Mesothelial cell of epicardium (in vitro differentiated cells): Measurements from ENCODE around the gene ADGRA3. TPM values are rescaled to one million over a fixed set of nuclear protein-coding genes. Genes with fewer than 3 reads are reported as not detected.

Source experiments
- DNase-seq, 2 experiments: peaks; one replicate each; pipeline ENCODE4 v3.0.0; 2021; ENCODE audit warnings: low spot score in 2 of 2; ENCODE audit not compliant: unreplicated experiment in 2 of 2
- H3K27ac Mint-ChIP-seq: 2 replicates; pipeline ENCODE4 v1.8.0; 2021; ENCODE audit warnings: mixed read lengths
- H3K27me3 Mint-ChIP-seq: 2 replicates; pipeline ENCODE4 v1.8.0; 2021; ENCODE audit warnings: low read depth, mixed read lengths
- H3K36me3 Mint-ChIP-seq: 2 replicates; pipeline ENCODE4 v1.8.0; 2021; ENCODE audit warnings: mixed read lengths
- H3K4me1 Mint-ChIP-seq: 2 replicates; pipeline ENCODE4 v1.8.0; 2021; ENCODE audit warnings: mixed read lengths
- H3K4me3 Mint-ChIP-seq: 2 replicates; pipeline ENCODE4 v1.8.0; 2021; ENCODE audit warnings: mild to moderate bottlenecking, moderate library complexity, mixed read lengths
- H3K9me3 Mint-ChIP-seq: 2 replicates; pipeline ENCODE4 v1.8.0; 2021; ENCODE audit warnings: mixed read lengths
- CTCF ChIP-seq: fragments of 200-600 bp; sonication (generic); IDR thresholded peaks from one replicate; pipeline ENCODE4 v1.5.0; 2021; ENCODE audit warnings: antibody characterized with exemption; ENCODE audit not compliant: unreplicated experiment
- total RNA-seq: library from RNA; stranded (reverse); gene quantifications from 3 replicates; pipeline ENCODE4 v1.2.1, GENCODE V29; 2021

The ADGRA3 gene
- total RNA-seq, 1 donor from 2014 or later, result 109 TPM

GRCh38 chr4:22356987-22357596 lies 158.8 kb downstream of the ADGRA3 start:
- no peak for DNase-seq
- H3K4me1 Mint-ChIP-seq, result no peaks in the 10 kb centered on the region
- no peak overlapping the region for H3K27ac Mint-ChIP-seq
- TF ChIP-seq CTCF, result no peak
- H3K36me3 Mint-ChIP-seq, result peaks cover 19% of the 10 kb centered on the region
- H3K9me3 Mint-ChIP-seq, result peaks cover 43% of the 10 kb centered on the region
- no peak overlapping the region for H3K4me3 Mint-ChIP-seq
- H3K27me3 Mint-ChIP-seq, result no peaks in the 10 kb centered on the region

GRCh38 chr4:22348410-22348809 lies 167.5 kb downstream of the ADGRA3 start:
- no peaks in the 10 kb centered on the region for H3K27me3 Mint-ChIP-seq
- no peak for DNase-seq
- H3K27ac Mint-ChIP-seq, result no peak overlapping the region
- H3K9me3 Mint-ChIP-seq, result peaks cover 14% of the 10 kb centered on the region
- no peak for TF ChIP-seq CTCF
- H3K36me3 Mint-ChIP-seq, result peaks cover 7% of the 10 kb centered on the region
- no peak overlapping the region for H3K4me3 Mint-ChIP-seq
- H3K4me1 Mint-ChIP-seq, result no peaks in the 10 kb centered on the region

GRCh38 chr4:22345678-22346077 lies 170.2 kb downstream of the ADGRA3 start:
- no peak for TF ChIP-seq CTCF
- no peak overlapping the region for H3K27ac Mint-ChIP-seq
- peaks cover 13% of the 10 kb centered on the region for H3K36me3 Mint-ChIP-seq
- no peak for DNase-seq
- no peaks in the 10 kb centered on the region for H3K27me3 Mint-ChIP-seq
- peaks cover 6% of the 10 kb centered on the region for H3K9me3 Mint-ChIP-seq
- no peak overlapping the region for H3K4me3 Mint-ChIP-seq
- no peaks in the 10 kb centered on the region for H3K4me1 Mint-ChIP-seq

- TF ChIP-seq CTCF, result no peak
- H3K36me3 Mint-ChIP-seq, result peaks cover 13% of the 10 kb centered on the region
- DNase-seq, result no peak
- H3K9me3 Mint-ChIP-seq, result peaks cover 6% of the 10 kb centered on the region
- no peaks in the 10 kb centered on the region for H3K4me1 Mint-ChIP-seq
- no peak overlapping the region for H3K4me3 Mint-ChIP-seq
- no peak overlapping the region for H3K27ac Mint-ChIP-seq
- H3K27me3 Mint-ChIP-seq, result no peaks in the 10 kb centered on the region
Measured at GRCh38 chr4:22345055-22345454, 170.8 kb downstream of the ADGRA3 start.

- Mint-ChIP-seq H3K27me3 (no peaks in the 10 kb centered on the region), H3K4me1 (peaks cover 4% of the 10 kb centered on the region), H3K27ac (no peak overlapping the region), H3K36me3 (peaks cover 13% of the 10 kb centered on the region), H3K9me3 (peaks cover 6% of the 10 kb centered on the region), H3K4me3 (no peak overlapping the region)
- no peak for DNase-seq
- no peak for TF ChIP-seq CTCF
Measured at GRCh38 chr4:22343606-22344005, 172.3 kb downstream of the ADGRA3 start.

GRCh38 chr4:22339491-22339890 lies 176.4 kb downstream of the ADGRA3 start:
- H3K36me3 Mint-ChIP-seq, result peaks cover 12% of the 10 kb centered on the region
- no peak overlapping the region for H3K27ac Mint-ChIP-seq
- TF ChIP-seq CTCF, result no peak
- H3K27me3 Mint-ChIP-seq, result no peaks in the 10 kb centered on the region
- peaks cover 4% of the 10 kb centered on the region for H3K4me1 Mint-ChIP-seq
- no peak for DNase-seq
- peaks cover 6% of the 10 kb centered on the region for H3K9me3 Mint-ChIP-seq
- H3K4me3 Mint-ChIP-seq, result no peak overlapping the region
